ENCODE results near the gene MSRB1.

The MSRB1 gene

GRCh38 chr16:1912215-1912543 lies 30.8 kb downstream of the MSRB1 start:
- no peak overlapping the region for H3K4me3 ChIP-seq (ENCODE audit: low read depth, low read length)
- H3K4me1 ChIP-seq (ENCODE audit: control insufficient read depth, insufficient read depth, low read length) = peaks cover 17% of the 10 kb centered on the region
- no peaks in the 10 kb centered on the region for H3K9me3 ChIP-seq (ENCODE audit: control insufficient read depth, insufficient read depth, low read length)
- H3K27me3 ChIP-seq (ENCODE audit: control insufficient read depth, insufficient read depth, low read length) = peaks cover 27% of the 10 kb centered on the region
- H3K27ac ChIP-seq (ENCODE audit: low read depth, low read length) = no peak overlapping the region
- H3K9ac ChIP-seq (ENCODE audit: low read depth, low read length) = no peak overlapping the region
- no peaks in the 10 kb centered on the region for H3K36me3 ChIP-seq (ENCODE audit: control insufficient read depth, insufficient read depth, low read length)

DNA sequence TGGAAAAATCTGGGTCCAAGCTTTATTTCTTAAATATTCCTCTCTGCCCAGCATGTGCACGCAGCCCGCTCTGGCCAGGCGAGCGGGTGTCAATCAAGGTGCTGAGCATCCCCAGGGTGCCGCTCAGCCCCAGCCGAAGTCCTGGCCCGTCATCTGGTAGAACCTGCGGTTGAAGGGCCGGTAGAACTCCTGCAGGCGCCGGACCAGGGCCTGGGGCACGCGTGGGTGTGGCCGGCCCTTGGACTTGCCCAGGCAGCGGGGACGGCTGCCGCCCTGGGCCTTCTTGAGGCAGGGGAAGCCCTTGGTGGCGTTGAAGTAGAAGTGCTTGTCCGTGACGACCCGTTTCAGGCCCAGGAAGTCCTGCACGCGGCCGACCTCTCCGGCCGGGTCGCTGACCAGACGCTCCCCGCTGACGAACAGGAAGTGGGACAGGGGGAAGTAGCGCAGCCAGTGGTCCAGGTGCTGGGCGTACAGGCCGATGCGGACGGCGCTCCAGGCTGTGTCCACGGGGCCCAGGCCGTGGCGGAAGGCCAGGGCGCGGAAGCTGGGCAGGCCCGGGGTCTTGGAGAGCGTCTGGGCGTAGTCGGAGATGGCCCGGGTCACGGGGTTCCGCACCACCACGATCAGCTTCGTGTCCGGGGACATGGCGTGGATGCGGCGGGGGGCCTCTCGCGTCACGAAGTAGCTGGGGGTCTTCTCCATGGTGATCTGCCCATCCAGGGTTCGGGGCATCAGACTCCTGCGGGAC lies 31.4 kb downstream of the MSRB1 start:
- Histone ChIP-seq H3K9me3 (ENCODE audit: control insufficient read depth, insufficient read depth, low read length) (no peaks in the 10 kb centered on the region), H3K4me1 (ENCODE audit: control insufficient read depth, insufficient read depth, low read length) (peaks cover 12% of the 10 kb centered on the region), H3K27ac (ENCODE audit: low read depth, low read length) (no peak overlapping the region), H3K4me3 (ENCODE audit: low read depth, low read length) (no peak overlapping the region), H3K36me3 (ENCODE audit: control insufficient read depth, insufficient read depth, low read length) (no peaks in the 10 kb centered on the region), H3K27me3 (ENCODE audit: control insufficient read depth, insufficient read depth, low read length) (peaks cover 22% of the 10 kb centered on the region), H3K9ac (ENCODE audit: low read depth, low read length) (no peak overlapping the region)

GRCh38 chr16:1909561-1910231 lies 33.3 kb downstream of the MSRB1 start:
- Histone ChIP-seq H3K4me1 (ENCODE audit: control insufficient read depth, insufficient read depth, low read length) (peaks cover 11% of the 10 kb centered on the region), H3K27ac (ENCODE audit: low read depth, low read length) (no peak overlapping the region), H3K9me3 (ENCODE audit: control insufficient read depth, insufficient read depth, low read length) (no peaks in the 10 kb centered on the region), H3K9ac (ENCODE audit: low read depth, low read length) (no peak overlapping the region), H3K4me3 (ENCODE audit: low read depth, low read length) (no peak overlapping the region), H3K27me3 (ENCODE audit: control insufficient read depth, insufficient read depth, low read length) (peaks cover 5% of the 10 kb centered on the region), H3K36me3 (ENCODE audit: control insufficient read depth, insufficient read depth, low read length) (no peaks in the 10 kb centered on the region)

DNA sequence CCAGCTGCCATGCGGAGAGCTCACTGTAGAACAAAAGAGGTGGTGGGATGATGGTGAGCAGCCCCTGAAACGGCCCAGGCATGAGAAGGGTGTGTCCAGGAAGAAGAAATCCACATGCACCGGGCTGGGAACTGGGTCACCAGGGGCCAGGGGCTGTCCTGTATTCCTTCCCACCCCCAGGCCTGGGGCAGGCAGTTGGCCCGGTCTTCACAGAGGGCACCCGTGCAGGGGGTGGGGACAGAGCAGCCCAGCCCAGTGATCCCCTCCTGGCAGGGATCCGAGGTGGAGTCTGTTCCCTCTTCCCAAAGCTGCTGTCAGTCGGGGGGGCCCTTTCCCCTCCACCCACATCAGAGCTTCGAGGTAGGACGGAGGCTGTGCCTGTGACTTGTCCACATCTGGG lies 34.0 kb downstream of the MSRB1 start:
- H3K4me3 ChIP-seq (ENCODE audit: low read depth, low read length) = no peak overlapping the region
- no peaks in the 10 kb centered on the region for H3K36me3 ChIP-seq (ENCODE audit: control insufficient read depth, insufficient read depth, low read length)
- no peak overlapping the region for H3K9ac ChIP-seq (ENCODE audit: low read depth, low read length)
- H3K27me3 ChIP-seq (ENCODE audit: control insufficient read depth, insufficient read depth, low read length) = no peaks in the 10 kb centered on the region
- peaks cover 3% of the 10 kb centered on the region; the same call in 1 of the 2 replicates for H3K4me1 ChIP-seq (ENCODE audit: control insufficient read depth, insufficient read depth, low read length)
- H3K9me3 ChIP-seq (ENCODE audit: control insufficient read depth, insufficient read depth, low read length) = no peaks in the 10 kb centered on the region
- H3K27ac ChIP-seq (ENCODE audit: low read depth, low read length) = no peak overlapping the region

GRCh38 chr16:1908184-1908583 lies 34.8 kb downstream of the MSRB1 start:
- Histone ChIP-seq H3K9ac (ENCODE audit: low read depth, low read length) (no peak overlapping the region), H3K4me3 (ENCODE audit: low read depth, low read length) (no peak overlapping the region), H3K9me3 (ENCODE audit: control insufficient read depth, insufficient read depth, low read length) (no peaks in the 10 kb centered on the region), H3K27ac (ENCODE audit: low read depth, low read length) (no peak overlapping the region), H3K27me3 (ENCODE audit: control insufficient read depth, insufficient read depth, low read length) (no peaks in the 10 kb centered on the region), H3K4me1 (ENCODE audit: control insufficient read depth, insufficient read depth, low read length) (no peaks in the 10 kb centered on the region), H3K36me3 (ENCODE audit: control insufficient read depth, insufficient read depth, low read length) (no peaks in the 10 kb centered on the region)

DNA sequence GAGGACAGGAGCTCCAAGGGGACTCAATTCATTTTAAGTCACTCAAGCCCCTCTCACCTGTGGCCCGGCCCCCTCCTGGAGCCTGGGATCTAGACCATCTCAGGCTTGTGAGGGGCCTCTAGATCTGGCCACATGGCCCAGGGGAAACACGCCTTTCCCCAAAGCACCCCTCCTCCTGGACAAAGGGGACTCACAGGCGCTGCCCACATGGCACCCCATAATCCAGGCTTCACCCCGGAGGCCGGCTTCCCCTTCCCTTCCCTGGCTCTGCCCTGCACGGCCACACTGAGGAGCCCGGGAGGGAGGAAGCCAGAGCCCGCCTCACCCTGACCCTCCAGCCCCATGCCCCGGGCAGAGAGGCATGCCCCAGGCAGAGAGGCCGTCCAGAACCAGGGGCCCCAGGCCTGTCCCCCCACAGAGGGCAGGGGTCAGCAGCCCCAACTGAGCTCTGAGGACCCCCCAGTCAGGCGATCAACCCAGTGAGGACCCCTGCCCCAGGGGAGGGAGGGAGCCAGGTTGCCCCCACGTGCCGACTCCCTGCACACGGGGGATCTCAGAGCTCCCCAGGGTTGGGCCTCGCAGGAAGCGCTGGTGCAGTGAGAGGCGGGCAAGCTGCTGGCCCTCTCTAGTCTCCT lies 35.7 kb downstream of the MSRB1 start:
- Histone ChIP-seq H3K27ac (ENCODE audit: low read depth, low read length) (no peak overlapping the region), H3K27me3 (ENCODE audit: control insufficient read depth, insufficient read depth, low read length) (no peaks in the 10 kb centered on the region), H3K9me3 (ENCODE audit: control insufficient read depth, insufficient read depth, low read length) (no peaks in the 10 kb centered on the region), H3K4me1 (ENCODE audit: control insufficient read depth, insufficient read depth, low read length) (no peaks in the 10 kb centered on the region), H3K36me3 (ENCODE audit: control insufficient read depth, insufficient read depth, low read length) (no peaks in the 10 kb centered on the region), H3K4me3 (ENCODE audit: low read depth, low read length) (no peak overlapping the region), H3K9ac (ENCODE audit: low read depth, low read length) (no peak overlapping the region)

GRCh38 chr16:1906846-1907165 lies 36.2 kb downstream of the MSRB1 start:
- no peaks in the 10 kb centered on the region for H3K36me3 ChIP-seq (ENCODE audit: control insufficient read depth, insufficient read depth, low read length)
- no peaks in the 10 kb centered on the region for H3K27me3 ChIP-seq (ENCODE audit: control insufficient read depth, insufficient read depth, low read length)
- no peaks in the 10 kb centered on the region for H3K4me1 ChIP-seq (ENCODE audit: control insufficient read depth, insufficient read depth, low read length)
- H3K4me3 ChIP-seq (ENCODE audit: low read depth, low read length) = no peak overlapping the region
- no peak overlapping the region for H3K27ac ChIP-seq (ENCODE audit: low read depth, low read length)
- H3K9me3 ChIP-seq (ENCODE audit: control insufficient read depth, insufficient read depth, low read length) = no peaks in the 10 kb centered on the region
- no peak overlapping the region for H3K9ac ChIP-seq (ENCODE audit: low read depth, low read length)

DNA sequence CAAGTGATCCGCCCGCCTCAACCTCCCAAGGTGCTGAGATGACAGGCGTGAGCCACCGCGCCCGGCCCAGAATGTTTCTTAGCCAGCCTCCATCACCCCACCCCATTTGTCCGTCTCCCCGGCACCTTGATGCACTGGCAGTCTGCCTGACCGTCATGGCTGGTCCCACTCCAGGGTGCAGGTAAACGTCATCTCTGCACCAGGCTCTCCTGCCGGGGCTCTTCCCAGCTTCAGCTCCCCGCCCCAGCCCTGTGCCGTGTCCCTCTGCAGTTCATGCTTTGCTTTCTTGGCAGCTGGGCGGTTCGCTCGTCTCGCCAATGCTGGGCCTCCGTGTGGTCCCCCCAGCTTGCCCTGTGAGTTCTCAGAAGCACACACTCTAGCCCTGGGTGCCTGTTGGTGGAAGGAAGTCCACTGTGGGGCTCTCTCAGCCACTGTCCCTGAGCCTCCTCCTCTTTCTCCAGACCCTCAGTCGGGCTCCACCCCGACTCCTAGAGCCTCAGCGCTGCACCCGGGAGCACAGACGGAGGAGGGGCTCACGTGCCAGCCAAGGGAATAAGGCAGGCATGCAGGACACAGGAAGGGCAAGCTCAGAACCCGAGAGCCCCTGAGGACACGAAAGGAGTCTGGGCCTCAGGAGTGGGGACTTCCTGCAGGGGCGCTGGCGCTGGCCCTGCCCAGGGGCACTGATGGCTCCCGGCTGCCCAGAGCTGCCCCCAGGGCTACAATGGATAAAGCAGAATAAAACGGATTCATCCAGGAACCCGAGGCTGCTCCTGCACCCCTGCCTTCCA lies 36.7 kb downstream of the MSRB1 start:
- Histone ChIP-seq H3K4me1 (ENCODE audit: control insufficient read depth, insufficient read depth, low read length) (no peaks in the 10 kb centered on the region), H3K9ac (ENCODE audit: low read depth, low read length) (no peak overlapping the region), H3K27ac (ENCODE audit: low read depth, low read length) (no peak overlapping the region), H3K36me3 (ENCODE audit: control insufficient read depth, insufficient read depth, low read length) (no peaks in the 10 kb centered on the region), H3K27me3 (ENCODE audit: control insufficient read depth, insufficient read depth, low read length) (no peaks in the 10 kb centered on the region), H3K9me3 (ENCODE audit: control insufficient read depth, insufficient read depth, low read length) (no peaks in the 10 kb centered on the region), H3K4me3 (ENCODE audit: low read depth, low read length) (no peak overlapping the region)

DNA sequence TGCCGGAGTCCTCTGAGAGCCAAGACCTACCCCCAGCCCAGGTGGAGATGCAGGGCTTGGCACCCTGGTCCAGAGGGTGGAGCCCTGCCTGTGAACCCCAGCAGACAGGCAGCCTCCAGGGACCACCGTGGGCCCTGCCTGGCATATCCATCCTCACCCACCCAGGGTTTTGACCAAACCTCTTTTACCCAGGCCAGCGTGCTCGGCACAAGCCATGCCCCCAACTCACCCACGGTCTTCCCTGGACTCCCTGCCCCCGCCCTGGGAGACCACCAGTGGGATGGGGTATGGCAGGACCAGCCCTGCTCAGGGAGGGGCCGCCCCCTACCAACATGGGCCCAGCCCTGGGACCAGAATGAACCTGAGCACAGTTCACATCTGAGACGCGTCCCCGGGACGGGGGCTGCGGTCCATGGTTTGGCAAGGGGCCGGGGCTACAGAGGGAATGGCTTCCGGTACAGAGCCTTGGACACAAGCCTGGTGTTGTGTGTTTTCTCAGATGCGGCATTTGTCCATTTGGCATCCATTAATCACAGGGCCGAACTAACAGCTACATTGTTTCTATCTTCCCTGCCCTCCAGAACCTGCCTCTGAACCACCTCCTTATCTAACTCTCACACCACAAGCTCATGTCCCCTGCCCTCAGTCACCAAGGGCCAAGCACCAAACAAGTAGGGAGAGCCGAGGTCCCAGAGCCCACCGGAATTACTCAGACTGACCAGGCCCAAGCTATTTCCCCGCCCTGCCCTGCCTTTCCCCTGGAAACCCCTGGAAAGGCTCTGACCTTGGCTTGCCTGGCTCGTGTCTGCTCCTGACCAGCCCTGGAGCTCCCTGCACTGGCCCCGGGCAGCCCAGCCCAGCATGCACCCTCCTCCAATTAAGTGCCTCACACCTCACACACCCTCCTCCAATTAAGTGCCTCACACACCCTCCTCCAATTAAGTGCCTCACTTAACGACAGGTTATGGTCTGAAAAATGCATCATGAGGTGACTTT lies 38.9 kb downstream of the MSRB1 start:
- Histone ChIP-seq H3K27ac (ENCODE audit: low read depth, low read length) (no peak overlapping the region), H3K4me1 (ENCODE audit: control insufficient read depth, insufficient read depth, low read length) (no peaks in the 10 kb centered on the region)

DNA sequence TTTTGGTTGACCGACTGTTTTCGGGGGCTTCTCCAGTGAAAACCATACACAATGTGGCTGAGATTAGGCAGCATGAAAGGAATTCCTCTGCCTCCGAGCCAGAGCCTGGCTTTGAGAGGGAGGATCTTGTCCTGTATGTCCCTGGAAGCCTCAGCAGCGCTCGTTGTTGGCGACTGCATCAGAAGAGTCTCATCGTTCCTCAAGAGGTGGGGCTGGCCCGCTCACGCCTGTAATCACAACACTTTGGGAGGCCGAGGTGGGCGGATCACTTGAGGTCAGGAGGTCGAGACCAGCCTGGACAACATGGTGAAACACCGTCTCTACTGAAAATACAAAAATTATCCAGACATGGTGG lies 39.8 kb downstream of the MSRB1 start:
- H3K4me3 ChIP-seq (ENCODE audit: low read depth, low read length) = no peak overlapping the region
- no peak overlapping the region for H3K9ac ChIP-seq (ENCODE audit: low read depth, low read length)
- no peaks in the 10 kb centered on the region for H3K9me3 ChIP-seq (ENCODE audit: control insufficient read depth, insufficient read depth, low read length)
- H3K36me3 ChIP-seq (ENCODE audit: control insufficient read depth, insufficient read depth, low read length) = no peaks in the 10 kb centered on the region
- H3K27me3 ChIP-seq (ENCODE audit: control insufficient read depth, insufficient read depth, low read length) = no peaks in the 10 kb centered on the region
- H3K27ac ChIP-seq (ENCODE audit: low read depth, low read length) = no peak overlapping the region
- H3K4me1 ChIP-seq (ENCODE audit: control insufficient read depth, insufficient read depth, low read length) = no peaks in the 10 kb centered on the region

More for the DNA sequence above, 38.9 kb downstream of the MSRB1 start:
- Histone ChIP-seq H3K9me3 (ENCODE audit: control insufficient read depth, insufficient read depth, low read length) (no peaks in the 10 kb centered on the region), H3K9ac (ENCODE audit: low read depth, low read length) (no peak overlapping the region), H3K36me3 (ENCODE audit: control insufficient read depth, insufficient read depth, low read length) (no peaks in the 10 kb centered on the region), H3K27me3 (ENCODE audit: control insufficient read depth, insufficient read depth, low read length) (no peaks in the 10 kb centered on the region), H3K4me3 (ENCODE audit: low read depth, low read length) (no peak overlapping the region)

Data from HUES48 (cell line).